ENCODE data around the gene GRIA3.

The GRIA3 gene

GRCh38 chrX:123184219-123184865, at the start of gene GRIA3:
TSS of gene GRIA3 (plus strand) at chrX:123184278. CDS start at chrX:123184536, 258 bp downstream.
- DNase-seq: no peak

GRCh38 chrX:123138473-123138872, 45.6 kb upstream of the GRIA3 start:
- DNase-seq: no peak

- no peak for DNase-seq
Observed at GRCh38 chrX:123140454-123140853, 43.6 kb upstream of the GRIA3 start.

GRCh38 chrX:123140904-123141303, 43.2 kb upstream of the GRIA3 start:
- no peak for DNase-seq

- no peak for DNase-seq
Observed at GRCh38 chrX:123153846-123154335, 30.2 kb upstream of the GRIA3 start.

GRCh38 chrX:123155327-123155726, 28.8 kb upstream of the GRIA3 start:
- DNase-seq: no peak

- DNase-seq: no peak
Observed at GRCh38 chrX:123157586-123157985, 26.5 kb upstream of the GRIA3 start.

- no peak for DNase-seq
Observed at GRCh38 chrX:123159403-123159802, 24.7 kb upstream of the GRIA3 start.

- DNase-seq: no peak
Observed at GRCh38 chrX:123167621-123168020, 16.5 kb upstream of the GRIA3 start.

- no peak for DNase-seq
Observed at GRCh38 chrX:123169247-123169901, 14.7 kb upstream of the GRIA3 start.

GRCh38 chrX:123170546-123170945, 13.5 kb upstream of the GRIA3 start:
- no peak for DNase-seq

GRCh38 chrX:123171781-123172180, 12.3 kb upstream of the GRIA3 start:
- no peak for DNase-seq

GRCh38 chrX:123172869-123173268, 11.2 kb upstream of the GRIA3 start:
- DNase-seq: no peak

- no peak for DNase-seq
Observed at GRCh38 chrX:123173833-123174232, 10.2 kb upstream of the GRIA3 start.

- DNase-seq: no peak
Observed at GRCh38 chrX:123175366-123176122, 8.5 kb upstream of the GRIA3 start.

GRCh38 chrX:123181233-123181914, 2.7 kb upstream of the GRIA3 start:
- no peak for DNase-seq

GRCh38 chrX:123184866-123185276, 793 bp downstream of the GRIA3 start:
- no peak for DNase-seq

- DNase-seq: no peak
Observed at GRCh38 chrX:123185721-123186120, 1.6 kb downstream of the GRIA3 start.

GRCh38 chrX:123186801-123187200, 2.7 kb downstream of the GRIA3 start:
- no peak for DNase-seq

GRCh38 chrX:123188081-123188480, 4.0 kb downstream of the GRIA3 start:
- DNase-seq: no peak

GRCh38 chrX:123189338-123189737, 5.3 kb downstream of the GRIA3 start:
- DNase-seq: no peak

- DNase-seq: no peak
Observed at GRCh38 chrX:123190096-123190495, 6.0 kb downstream of the GRIA3 start.

- no peak for DNase-seq
Observed at GRCh38 chrX:123193101-123193500, 9.0 kb downstream of the GRIA3 start.

Measured in SIG-M5 (cell line).